OCI-LY3 (cell line): ENCODE results near the gene MIDN.

Experiments used
- H2AFZ ChIP-seq: fragments of 200-600, 300-600 bp; shearing (Covaris generic); 2 replicates; pipeline ENCODE4 v1.6.0; 2014; ENCODE audit warnings: antibody characterized with exemption, low read depth, low read length
- H3K27ac ChIP-seq: fragments of 200-600, 300-600 bp; sonication (generic); 2 replicates; pipeline ENCODE4 v1.5.1; 2014; ENCODE audit warnings: mild to moderate bottlenecking, low read length, moderate library complexity, mixed read lengths
- H3K27me3 ChIP-seq: fragments of 200-600, 300-600 bp; sonication (generic); 2 replicates; pipeline ENCODE4 v1.6.1; 2014; ENCODE audit warnings: low read depth, low read length, mixed read lengths
- H3K36me3 ChIP-seq: fragments of 200-600, 300-600 bp; sonication (generic); replicated peaks from 2 replicates; pipeline ENCODE3; 2014; ENCODE audit warnings: low read depth, low read length, mixed read lengths
- H3K4me1 ChIP-seq: fragments of 300-600, 200-600 bp; sonication (generic); 2 replicates; pipeline ENCODE4 v1.6.1; 2014; ENCODE audit warnings: low read length, mixed read lengths
- H3K4me2 ChIP-seq: fragments of 200-600, 300-600 bp; sonication (generic); 2 replicates; pipeline ENCODE4 v1.6.1; 2014; ENCODE audit warnings: low read length, mixed read lengths
- H3K4me3 ChIP-seq: fragments of 300-600, 200-600 bp; sonication (generic); 2 replicates; pipeline ENCODE4 v1.5.1; 2014; ENCODE audit warnings: antibody characterized with exemption, mild to moderate bottlenecking, low read length, moderate library complexity
- H3K79me2 ChIP-seq: fragments of 300-600, 200-600 bp; shearing (Covaris generic); 2 replicates; pipeline ENCODE4 v1.6.1; 2014; ENCODE audit warnings: mild to moderate bottlenecking, low read length, mixed read lengths
- H3K9ac ChIP-seq: fragments of 300-600, 200-600 bp; shearing (Covaris generic); 2 replicates; pipeline ENCODE4 v1.6.0; 2014; ENCODE audit warnings: mild to moderate bottlenecking, low read length, moderate library complexity
- H3K9me3 ChIP-seq: fragments of 200-600, 300-600 bp; shearing (Covaris generic); 2 replicates; pipeline ENCODE4 v1.6.1; 2014; ENCODE audit warnings: low read length, mixed read lengths; ENCODE audit not compliant: insufficient read depth
- H4K20me1 ChIP-seq: fragments of 200-600, 300-600 bp; sonication (generic); 2 replicates; pipeline ENCODE4 v1.6.1; 2016; ENCODE audit warnings: low read length, mixed read lengths; ENCODE audit not compliant: insufficient read depth
- EZH2phosphoT487 ChIP-seq: fragments of 200-600 bp; shearing (Covaris generic); IDR thresholded peaks from 2 replicates; pipeline ENCODE4 v1.6.1; 2018; ENCODE audit warnings: antibody characterized with exemption, mixed run types, low read depth
- TF ChIP-seq, protein P1 (sequence below): fragments of 200-600, 300-600 bp; sonication (generic); IDR thresholded peaks from 2 replicates; pipeline ENCODE4 v1.5.1; 2014; ENCODE audit warnings: antibody characterized with exemption, low read length, low read depth

Gene MIDN

DNA sequence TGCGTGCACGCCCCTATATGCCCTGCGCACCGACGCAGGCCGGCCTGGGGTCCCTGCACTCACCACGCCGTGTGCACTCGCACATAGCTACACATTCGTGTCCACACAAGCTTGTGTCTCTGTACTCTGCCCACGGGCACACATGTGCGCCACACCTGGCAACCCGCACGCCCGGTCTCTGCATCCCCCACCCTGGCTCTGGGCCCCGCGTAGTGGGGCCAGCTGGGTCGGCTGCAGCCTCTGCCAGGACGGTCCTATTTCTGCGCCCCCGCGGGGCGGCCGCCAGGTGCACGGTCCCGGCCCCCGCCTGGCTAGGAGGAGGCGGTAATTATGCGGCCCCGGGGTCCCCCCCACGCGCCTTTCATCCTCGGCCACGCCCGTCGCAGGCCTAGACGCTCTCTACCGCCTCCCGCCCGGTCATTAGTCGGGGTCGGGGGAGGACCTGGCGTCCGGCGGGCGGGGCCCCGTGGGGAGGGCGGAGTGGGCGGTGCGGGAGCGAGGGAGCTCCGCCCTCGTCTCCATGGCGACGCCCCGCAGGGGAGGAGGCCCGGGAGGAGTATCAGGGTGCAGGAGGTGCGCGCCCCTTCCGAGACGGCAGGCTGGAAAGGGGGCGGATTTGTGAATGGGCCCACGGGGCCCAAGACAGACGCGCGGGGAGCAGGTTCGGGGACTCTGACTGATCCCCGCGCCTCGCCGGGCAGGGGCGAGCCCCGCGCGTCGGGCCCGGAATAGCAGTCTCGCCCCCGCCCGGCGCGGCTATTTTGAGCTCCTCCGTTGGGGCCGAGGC is 17.9 kb downstream of the MIDN start:
- H3K4me1 ChIP-seq = peaks cover 53% of the 10 kb centered on the region
- TF ChIP-seq, protein P1, sequence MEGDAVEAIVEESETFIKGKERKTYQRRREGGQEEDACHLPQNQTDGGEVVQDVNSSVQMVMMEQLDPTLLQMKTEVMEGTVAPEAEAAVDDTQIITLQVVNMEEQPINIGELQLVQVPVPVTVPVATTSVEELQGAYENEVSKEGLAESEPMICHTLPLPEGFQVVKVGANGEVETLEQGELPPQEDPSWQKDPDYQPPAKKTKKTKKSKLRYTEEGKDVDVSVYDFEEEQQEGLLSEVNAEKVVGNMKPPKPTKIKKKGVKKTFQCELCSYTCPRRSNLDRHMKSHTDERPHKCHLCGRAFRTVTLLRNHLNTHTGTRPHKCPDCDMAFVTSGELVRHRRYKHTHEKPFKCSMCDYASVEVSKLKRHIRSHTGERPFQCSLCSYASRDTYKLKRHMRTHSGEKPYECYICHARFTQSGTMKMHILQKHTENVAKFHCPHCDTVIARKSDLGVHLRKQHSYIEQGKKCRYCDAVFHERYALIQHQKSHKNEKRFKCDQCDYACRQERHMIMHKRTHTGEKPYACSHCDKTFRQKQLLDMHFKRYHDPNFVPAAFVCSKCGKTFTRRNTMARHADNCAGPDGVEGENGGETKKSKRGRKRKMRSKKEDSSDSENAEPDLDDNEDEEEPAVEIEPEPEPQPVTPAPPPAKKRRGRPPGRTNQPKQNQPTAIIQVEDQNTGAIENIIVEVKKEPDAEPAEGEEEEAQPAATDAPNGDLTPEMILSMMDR = no peak
- TF ChIP-seq EZH2phosphoT487 = no peak
- peak overlapping the region; percentile 57 for H3K9ac ChIP-seq
- H3K36me3 ChIP-seq = peaks cover 16% of the 10 kb centered on the region
- peak overlapping the region; percentile 78 for H3K4me3 ChIP-seq
- peak overlapping the region; percentile 97 for H3K4me2 ChIP-seq
- no peak overlapping the region for H3K27ac ChIP-seq
- peaks cover 22% of the 10 kb centered on the region for H3K79me2 ChIP-seq
- peaks cover 16% of the 10 kb centered on the region for H4K20me1 ChIP-seq
- 0 out of 2 replicates have a peak overlapping the region, but pooled peaks have one; percentile 4 for H2AFZ ChIP-seq
- H3K27me3 ChIP-seq = peaks cover 15% of the 10 kb centered on the region
- H3K9me3 ChIP-seq = no peaks in the 10 kb centered on the region

DNA sequence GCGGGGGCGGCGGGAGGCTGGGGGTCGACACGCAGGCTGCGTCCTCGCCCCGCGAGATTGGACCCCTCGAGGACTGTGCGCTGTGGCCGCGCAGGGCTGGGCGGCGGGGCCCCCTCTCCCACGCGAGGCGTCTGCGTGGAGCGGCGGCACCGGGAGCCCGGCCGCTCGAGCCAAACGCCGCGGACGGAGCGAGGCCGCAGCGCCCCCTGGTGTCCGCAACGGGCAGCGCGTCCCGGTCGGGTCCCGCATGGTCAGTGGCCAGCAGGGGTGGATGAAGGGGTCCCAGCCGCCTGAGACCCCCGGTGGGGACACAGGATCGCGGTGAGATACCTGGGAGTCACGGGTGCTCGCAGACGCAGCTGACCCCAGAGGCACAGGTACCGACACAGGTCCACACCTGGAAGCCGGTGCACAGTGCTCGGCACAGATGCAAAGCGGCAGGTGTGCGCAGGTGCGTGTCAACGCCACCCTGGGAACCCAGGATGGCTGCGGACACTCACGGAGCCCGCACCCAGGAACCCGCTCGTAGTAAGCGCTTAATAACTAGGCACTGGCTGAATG is 18.6 kb downstream of the MIDN start:
- Histone ChIP-seq H3K27me3 (peaks cover 15% of the 10 kb centered on the region), H3K27ac (no peak overlapping the region), H3K79me2 (peaks cover 28% of the 10 kb centered on the region), H2AFZ (0 out of 2 replicates have a peak overlapping the region, but pooled peaks have one; percentile 4), H3K4me2 (peak overlapping the region; percentile 97), H3K4me1 (peaks cover 52% of the 10 kb centered on the region), H3K9me3 (no peaks in the 10 kb centered on the region), H3K36me3 (peaks cover 23% of the 10 kb centered on the region), H3K4me3 (peak overlapping the region; percentile 78), H3K9ac (peak overlapping the region; percentile 57), H4K20me1 (peaks cover 16% of the 10 kb centered on the region)
- TF ChIP-seq, protein P1 = peak; percentile 93
- TF ChIP-seq EZH2phosphoT487 = no peak

DNA sequence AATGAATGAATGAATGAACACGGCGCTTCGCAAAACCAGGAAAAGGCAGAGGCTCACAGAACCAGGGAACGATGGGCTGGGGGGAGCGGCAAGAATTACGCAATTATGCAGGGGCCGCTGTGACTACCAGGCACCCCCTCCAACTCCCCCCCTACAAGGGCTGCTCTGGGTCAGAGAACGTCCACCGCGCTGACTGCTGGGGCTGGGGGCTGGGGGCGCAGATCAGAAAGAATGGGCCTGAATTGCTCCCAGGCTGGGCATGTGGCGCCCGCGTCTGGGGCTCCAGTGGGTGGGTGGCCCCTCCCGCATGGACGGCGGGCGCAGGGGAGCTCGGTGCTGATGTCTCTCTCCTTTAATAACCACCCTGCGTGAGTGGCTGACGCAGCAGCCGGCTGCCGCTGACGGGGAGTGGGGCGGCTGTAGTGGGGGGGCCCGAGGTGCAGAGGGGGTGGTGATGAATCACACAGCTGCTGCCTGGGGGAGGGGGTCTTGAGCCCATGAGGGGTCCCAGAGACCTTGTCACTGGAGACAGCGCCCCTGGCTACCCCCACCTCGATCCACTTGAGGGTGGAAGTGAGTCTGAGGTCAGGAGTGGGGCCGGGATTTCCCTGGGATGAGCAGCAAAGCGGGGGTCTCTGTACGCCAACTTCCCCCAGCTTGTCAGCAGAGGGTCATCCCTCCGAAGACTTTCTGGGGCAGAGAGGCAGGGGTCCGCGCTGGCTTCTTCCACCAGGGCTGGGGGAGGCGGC is 19.3 kb downstream of the MIDN start:
- Histone ChIP-seq H3K9me3 (no peaks in the 10 kb centered on the region), H3K4me1 (peaks cover 45% of the 10 kb centered on the region), H3K27ac (no peak overlapping the region), H3K27me3 (peaks cover 15% of the 10 kb centered on the region), H2AFZ (no peak overlapping the region), H3K4me2 (peak overlapping the region; percentile 97), H3K4me3 (peak overlapping the region; percentile 78), H4K20me1 (peaks cover 16% of the 10 kb centered on the region), H3K9ac (no peak overlapping the region), H3K36me3 (peaks cover 30% of the 10 kb centered on the region), H3K79me2 (peaks cover 35% of the 10 kb centered on the region)
- TF ChIP-seq, protein P1 = no peak
- TF ChIP-seq EZH2phosphoT487 = no peak
